GM12878 (cell line): Measurements from ENCODE around the gene FAP. TPM values are rescaled to one million over a fixed set of nuclear protein-coding genes. Genes with fewer than 3 reads are reported as not detected.

Source experiments
- ATAC-seq: fragments of 200-7000 bp; cut with Tn5 transposase; 3 replicates; pipeline ENCODE4 v1.9.1; 2020; ENCODE audit warnings: mild to moderate bottlenecking, moderate library complexity
- BruUV-seq: library from RNA; stranded (reverse); fragments of 400-500 nt; replicated peaks from 2 replicates; lab custom pipeline; 2021; lab: Mats Ljungman, UMichigan
- CTCF ChIA-PET: fragments of 300-600 bp; sonication (Branson Sonifier 250); formaldehyde crosslinking; extraction: SDS; loops from one replicate; lab custom pipeline; 2021; ENCODE audit warnings: inconsistent platforms; lab: Yijun Ruan, JAX
- POLR2A ChIA-PET: fragments of 350-600 bp; formaldehyde crosslinking; extraction: SDS; loops from one replicate; lab custom pipeline; 2021; ENCODE audit warnings: inconsistent platforms; lab: Charles Lee
- RAD21 ChIA-PET: fragments of 300-600 bp; sonication (Branson Sonifier 250); formaldehyde crosslinking; loops from one replicate; lab custom pipeline; 2023; ENCODE audit warnings: antibody characterized with exemption; ENCODE audit not compliant: unreplicated experiment; lab: Charles Lee
- SMC1A ChIA-PET: fragments of 300-600 bp; sonication (Branson Sonifier 250); formaldehyde crosslinking; loops from one replicate; lab custom pipeline; 2023; ENCODE audit not compliant: unreplicated experiment, uncharacterized antibody; lab: Charles Lee
- DNase-seq: peaks from one replicate; pipeline ENCODE4 v3.0.0-alpha.2; 2011; ENCODE audit warnings: low read depth, low spot score
- FAIRE-seq: peaks from 3 replicates; lab custom pipeline; 2011; peaks lifted over from hg19 to GRCh38; lab: Jason Lieb, UNC
- H2AFZ ChIP-seq: 2 replicates; pipeline ENCODE4 v1.6.0; 2011; ENCODE audit warnings: low read depth, low read length, control low read depth; ENCODE audit not compliant: control insufficient read depth
- H3K27ac ChIP-seq: 2 replicates; pipeline ENCODE4 v1.5.1; 2011; ENCODE audit warnings: control low read depth; ENCODE audit not compliant: control insufficient read depth, insufficient read depth
- H3K27me3 ChIP-seq, 2 experiments: replicated peaks in 1 of 2; 2 replicates each; pipeline versions ENCODE4 v1.6.0 to v1.6.1; 2011; ENCODE audit warnings: low read length in 1 of 2; ENCODE audit not compliant: control insufficient read depth in 2 of 2, insufficient read depth in 2 of 2
- H3K36me3 ChIP-seq, 2 experiments: 2 replicates each; pipeline ENCODE4 v1.5.1; 2011; ENCODE audit warnings: low read length in 1 of 2; ENCODE audit not compliant: control insufficient read depth in 2 of 2, insufficient read depth in 2 of 2
- H3K4me1 ChIP-seq: 2 replicates; pipeline ENCODE4 v1.6.1; 2011; ENCODE audit warnings: mild to moderate bottlenecking, low read length, moderate library complexity, mixed read lengths; ENCODE audit not compliant: control insufficient read depth, insufficient read depth
- H3K4me2 ChIP-seq: 2 replicates; pipeline ENCODE4 v1.6.0; 2011; ENCODE audit warnings: control low read depth; ENCODE audit not compliant: control insufficient read depth, insufficient read depth
- H3K4me3 ChIP-seq: fragments of 200-600 bp; sonication (generic); 2 replicates; pipeline ENCODE4 v1.5.1; 2016
- H3K79me2 ChIP-seq: 2 replicates; pipeline ENCODE4 v1.6.0; 2011; ENCODE audit warnings: low read length; ENCODE audit not compliant: control insufficient read depth, insufficient read depth
- H3K9ac ChIP-seq: 2 replicates; pipeline ENCODE4 v1.8.0; 2011; ENCODE audit warnings: low read length, control low read depth, mixed read lengths; ENCODE audit not compliant: control insufficient read depth, insufficient read depth
- H3K9me3 ChIP-seq: replicated peaks from 3 replicates; pipeline ENCODE4 v1.5.1; 2011; ENCODE audit warnings: mild to moderate bottlenecking, low read length; ENCODE audit not compliant: control insufficient read depth, insufficient read depth
- H4K20me1 ChIP-seq: 2 replicates; pipeline ENCODE4 v1.6.0; 2011; ENCODE audit not compliant: control insufficient read depth, insufficient read depth
- BCLAF1 ChIP-seq: fragments of 450-650 bp; IDR thresholded peaks from 2 replicates; pipeline ENCODE4 v1.6.1; 2017; ENCODE audit warnings: antibody characterized with exemption, mild to moderate bottlenecking, moderate library complexity
- BHLHE40 ChIP-seq, 2 experiments: fragments of 450-650 bp in 1 of 2; IDR thresholded peaks; 2 replicates each; pipeline ENCODE4 v1.6.1; 2011 to 2017; ENCODE audit warnings: low read depth in 2 of 2, borderline replicate concordance in 1 of 2, improper control_type of control experiment in 1 of 2, low read length in 1 of 2, mild to moderate bottlenecking in 1 of 2
- CBX5 ChIP-seq: sonication (generic); IDR thresholded peaks from 2 replicates; pipeline ENCODE4 v1.6.1; 2016; ENCODE audit warnings: low read depth, moderate library complexity, mild to moderate bottlenecking, inconsistent platforms
- EED ChIP-seq: sonication (generic); IDR thresholded peaks from 2 replicates; pipeline ENCODE4 v1.6.1; 2016; ENCODE audit warnings: antibody characterized with exemption, low read depth
- FOXM1 ChIP-seq: IDR thresholded peaks from 2 replicates; pipeline ENCODE4 v1.6.1; 2012; ENCODE audit warnings: low read depth, mild to moderate bottlenecking, inconsistent platforms, low read length, moderate library complexity
- HCFC1 ChIP-seq: fragments of 150-350 bp; IDR thresholded peaks from 2 replicates; pipeline ENCODE4 v1.6.1; 2014; ENCODE audit warnings: low read length
- JUND ChIP-seq: IDR thresholded peaks from 2 replicates; pipeline ENCODE4 v1.6.1; 2012; ENCODE audit warnings: low read depth, mild to moderate bottlenecking, low read length, improper control_type of control experiment, moderate library complexity
- MTA2 ChIP-seq: fragments of 450-650 bp; IDR thresholded peaks from 2 replicates; pipeline ENCODE4 v1.6.1; 2016; ENCODE audit warnings: low read depth, mild to moderate bottlenecking, moderate library complexity
- NFIC ChIP-seq: IDR thresholded peaks from 2 replicates; pipeline ENCODE4 v1.6.1; 2012; ENCODE audit warnings: low read depth, mild to moderate bottlenecking, inconsistent platforms, low read length, moderate library complexity
- POLR2AphosphoS5 ChIP-seq: IDR thresholded peaks from 2 replicates; pipeline ENCODE4 v1.6.1; 2011; ENCODE audit warnings: mild to moderate bottlenecking, low read length, inconsistent platforms
- POU2F2 ChIP-seq: IDR thresholded peaks from 3 replicates; pipeline ENCODE4 v1.6.1; 2011; ENCODE audit warnings: low read depth, mild to moderate bottlenecking, low read length, borderline replicate concordance
- RCOR1 ChIP-seq: conservative IDR thresholded peaks from 2 replicates; pipeline ENCODE4 v1.6.1; 2012; ENCODE audit warnings: low read depth, low read length, improper control_type of control experiment
- SIN3A ChIP-seq: IDR thresholded peaks from 2 replicates; pipeline ENCODE4 v1.6.1; 2012; ENCODE audit warnings: low read depth, low read length, improper control_type of control experiment
- SMARCA5 ChIP-seq: fragments of 450-650 bp; IDR thresholded peaks from 2 replicates; pipeline ENCODE4 v1.6.1; 2017; ENCODE audit warnings: mild to moderate bottlenecking
- SRF ChIP-seq, 2 experiments: IDR thresholded peaks; 2 replicates each; pipeline ENCODE4 v1.6.1; 2011; ENCODE audit warnings: low read depth in 2 of 2, low read length in 2 of 2, mild to moderate bottlenecking in 1 of 2, moderate library complexity in 1 of 2
- STAT1 ChIP-seq: fragments of 450-650 bp; conservative IDR thresholded peaks from 2 replicates; pipeline ENCODE4 v1.6.1; 2014; ENCODE audit warnings: antibody characterized with exemption, mild to moderate bottlenecking
- in situ Hi-C: fragments of 300-500 bp; cut with MboI; formaldehyde crosslinking; loops from 9 replicates; pipeline ENCODE4 v1.14.3; 2018; ENCODE audit warnings: mixed read lengths
- intact Hi-C: fragments of 100-400 bp; cut with micrococcal nuclease; formaldehyde crosslinking; loops from one replicate; pipeline ENCODE4 v1.14.2; 2022; ENCODE audit not compliant: unreplicated experiment
- polyA plus RNA-seq, 11 experiments: library from polyadenylated mRNA; depleted of rRNA in 4 of 11; unstranded in 6 of 11; stranded (reverse) in 5 of 11; fragments of >200 nt; fragmentation: Nextera tagmentation in 4 of 11; fragmentation: Illumina TruSeq in 1 of 11; extraction: Ambion mirVana in 4 of 11; extraction: Trizol in 1 of 11; gene quantifications; 1 replicate in 1 of 11; 2 replicates in 10 of 11; pipeline versions ENCODE4 v1.2.1 to v1.2.3, GENCODE V29; 2011 to 2016; ENCODE audit warnings: inconsistent platforms in 2 of 11, missing spikeins in 2 of 11, low read depth in 1 of 11
- total RNA-seq, 4 experiments: library from RNA; depleted of rRNA in 3 of 4; stranded (reverse); fragments of >200 nt in 3 of 4; fragmentation: Illumina TruSeq in 1 of 4; extraction: Trizol in 1 of 4; gene quantifications; 2 replicates each; pipeline versions ENCODE4 v1.2.1 to v1.2.3, GENCODE V29; 2013 to 2021
- TF ChIP-seq, protein P1 (sequence below): fragments of 450-650 bp; IDR thresholded peaks from 2 replicates; pipeline ENCODE4 v1.6.1; 2017; ENCODE audit warnings: mild to moderate bottlenecking, moderate library complexity
- TF ChIP-seq, protein P2 (sequence below): fragments of 450-650 bp; conservative IDR thresholded peaks from 2 replicates; pipeline ENCODE4 v1.6.1; 2017; ENCODE audit warnings: mild to moderate bottlenecking, moderate library complexity

Gene FAP
- total and polyA plus RNA-seq, 10 of the 15 experiments (the other 5 are each of a cell fraction or from before 2014, with no cell fraction given), result 0.16 TPM; not detected in 9

DNA sequence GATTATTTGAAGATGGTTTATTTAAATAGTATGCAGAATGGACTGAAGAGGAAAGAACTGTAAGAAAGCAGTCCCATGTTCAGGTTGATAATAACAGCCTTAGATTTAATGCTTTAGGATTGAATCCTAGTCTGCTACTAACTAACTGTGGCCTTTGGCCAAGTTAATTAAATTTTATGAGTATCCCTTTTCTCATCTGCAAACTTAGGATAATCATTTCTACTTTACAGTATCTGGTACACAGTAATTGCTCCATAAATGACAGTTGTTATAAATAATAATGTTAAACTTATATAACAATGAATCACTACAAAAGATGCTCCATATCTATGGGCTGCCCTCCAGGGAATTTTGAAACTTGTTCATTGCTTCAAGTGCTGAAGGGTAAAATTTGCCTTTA lies 41.0 kb downstream of the FAP start:
- SMC1A ChIA-PET, result no interaction called here
- BruUV-seq, result no TSS peak
- no peaks in the 10 kb centered on the region for H3K79me2 ChIP-seq
- POLR2A ChIA-PET, result no interaction called here
- no peaks in the 10 kb centered on the region for H3K4me1 ChIP-seq
- no peaks in the 10 kb centered on the region for H3K36me3 ChIP-seq
- H3K27me3 ChIP-seq, result no peaks in the 10 kb centered on the region; a peak in 1 of 4 replicates
- intact Hi-C loops (no loop called here), in situ Hi-C loops (no loop called here)
- RAD21 ChIA-PET, result no interaction called here
- no peak for FAIRE-seq
- no peak overlapping the region for H3K4me2 ChIP-seq
- H4K20me1 ChIP-seq, result no peaks in the 10 kb centered on the region
- H2AFZ ChIP-seq, result no peak overlapping the region
- no peak for DNase-seq
- ATAC-seq, result no peak
- no peak overlapping the region for H3K27ac ChIP-seq
- H3K9ac ChIP-seq, result no peak overlapping the region
- no peak overlapping the region for H3K4me3 ChIP-seq
- CTCF ChIA-PET, result no interaction called here
- no peaks in the 10 kb centered on the region for H3K9me3 ChIP-seq
- TF ChIP-seq HCFC1, result no peak
- TF ChIP-seq MTA2, result no peak
- no peak for TF ChIP-seq POLR2AphosphoS5
- no peak for TF ChIP-seq POU2F2
- TF ChIP-seq BCLAF1, result no peak
- no peak for TF ChIP-seq EED
- TF ChIP-seq NFIC, result no peak
- TF ChIP-seq CBX5, result no peak
- TF ChIP-seq STAT1, result no peak
- no peak for TF ChIP-seq FOXM1
- TF ChIP-seq BHLHE40 (IDR thresholded peaks at IDR 0.05; ENCODE audit: borderline replicate concordance in 1 of 2, low read depth in 2 of 2, low read length in 1 of 2), result no peak
- no peak for TF ChIP-seq RCOR1
- TF ChIP-seq, protein P1, sequence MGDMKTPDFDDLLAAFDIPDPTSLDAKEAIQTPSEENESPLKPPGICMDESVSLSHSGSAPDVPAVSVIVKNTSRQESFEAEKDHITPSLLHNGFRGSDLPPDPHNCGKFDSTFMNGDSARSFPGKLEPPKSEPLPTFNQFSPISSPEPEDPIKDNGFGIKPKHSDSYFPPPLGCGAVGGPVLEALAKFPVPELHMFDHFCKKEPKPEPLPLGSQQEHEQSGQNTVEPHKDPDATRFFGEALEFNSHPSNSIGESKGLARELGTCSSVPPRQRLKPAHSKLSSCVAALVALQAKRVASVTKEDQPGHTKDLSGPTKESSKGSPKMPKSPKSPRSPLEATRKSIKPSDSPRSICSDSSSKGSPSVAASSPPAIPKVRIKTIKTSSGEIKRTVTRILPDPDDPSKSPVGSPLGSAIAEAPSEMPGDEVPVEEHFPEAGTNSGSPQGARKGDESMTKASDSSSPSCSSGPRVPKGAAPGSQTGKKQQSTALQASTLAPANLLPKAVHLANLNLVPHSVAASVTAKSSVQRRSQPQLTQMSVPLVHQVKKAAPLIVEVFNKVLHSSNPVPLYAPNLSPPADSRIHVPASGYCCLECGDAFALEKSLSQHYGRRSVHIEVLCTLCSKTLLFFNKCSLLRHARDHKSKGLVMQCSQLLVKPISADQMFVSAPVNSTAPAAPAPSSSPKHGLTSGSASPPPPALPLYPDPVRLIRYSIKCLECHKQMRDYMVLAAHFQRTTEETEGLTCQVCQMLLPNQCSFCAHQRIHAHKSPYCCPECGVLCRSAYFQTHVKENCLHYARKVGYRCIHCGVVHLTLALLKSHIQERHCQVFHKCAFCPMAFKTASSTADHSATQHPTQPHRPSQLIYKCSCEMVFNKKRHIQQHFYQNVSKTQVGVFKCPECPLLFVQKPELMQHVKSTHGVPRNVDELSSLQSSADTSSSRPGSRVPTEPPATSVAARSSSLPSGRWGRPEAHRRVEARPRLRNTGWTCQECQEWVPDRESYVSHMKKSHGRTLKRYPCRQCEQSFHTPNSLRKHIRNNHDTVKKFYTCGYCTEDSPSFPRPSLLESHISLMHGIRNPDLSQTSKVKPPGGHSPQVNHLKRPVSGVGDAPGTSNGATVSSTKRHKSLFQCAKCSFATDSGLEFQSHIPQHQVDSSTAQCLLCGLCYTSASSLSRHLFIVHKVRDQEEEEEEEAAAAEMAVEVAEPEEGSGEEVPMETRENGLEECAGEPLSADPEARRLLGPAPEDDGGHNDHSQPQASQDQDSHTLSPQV, result no peak
- no peak for TF ChIP-seq SIN3A
- TF ChIP-seq JUND, result no peak
- no peak for TF ChIP-seq SRF (IDR thresholded peaks at IDR 0.05; ENCODE audit: low read depth in 2 of 2, low read length in 2 of 2)
- TF ChIP-seq SMARCA5, result no peak
- TF ChIP-seq, protein P2, sequence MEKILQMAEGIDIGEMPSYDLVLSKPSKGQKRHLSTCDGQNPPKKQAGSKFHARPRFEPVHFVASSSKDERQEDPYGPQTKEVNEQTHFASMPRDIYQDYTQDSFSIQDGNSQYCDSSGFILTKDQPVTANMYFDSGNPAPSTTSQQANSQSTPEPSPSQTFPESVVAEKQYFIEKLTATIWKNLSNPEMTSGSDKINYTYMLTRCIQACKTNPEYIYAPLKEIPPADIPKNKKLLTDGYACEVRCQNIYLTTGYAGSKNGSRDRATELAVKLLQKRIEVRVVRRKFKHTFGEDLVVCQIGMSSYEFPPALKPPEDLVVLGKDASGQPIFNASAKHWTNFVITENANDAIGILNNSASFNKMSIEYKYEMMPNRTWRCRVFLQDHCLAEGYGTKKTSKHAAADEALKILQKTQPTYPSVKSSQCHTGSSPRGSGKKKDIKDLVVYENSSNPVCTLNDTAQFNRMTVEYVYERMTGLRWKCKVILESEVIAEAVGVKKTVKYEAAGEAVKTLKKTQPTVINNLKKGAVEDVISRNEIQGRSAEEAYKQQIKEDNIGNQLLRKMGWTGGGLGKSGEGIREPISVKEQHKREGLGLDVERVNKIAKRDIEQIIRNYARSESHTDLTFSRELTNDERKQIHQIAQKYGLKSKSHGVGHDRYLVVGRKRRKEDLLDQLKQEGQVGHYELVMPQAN, result no peak
